Inflammatory macrophage (primary cell): ENCODE measurements around the gene RND1.
"Not testable (repeated sequence)": the region's sequence is repeated elsewhere in the genome, so short reads cannot be mapped to it uniquely, and the experiment has no call there.

ENCODE experiments used
- DNase-seq, 2 donors: peaks; one replicate each; pipeline ENCODE4 v3.0.0-alpha.2; 2020 to 2022
- total RNA-seq, 18 experiments: gene quantifications; one replicate each; lab custom pipeline; 2026; ENCODE audit warnings: mixed read lengths in 6 of 18, inconsistent platforms in 2 of 18; lab: John Stamatoyannopoulos, UW

The RND1 gene
- total RNA-seq: 0 to 2.0 (median 0.26) reads per million in 18 experiments

GRCh38 chr12:48865281-48866051 is at the start of gene RND1:
TSS of gene RND1 (minus strand) at chr12:48865870. CDS start at chr12:48865767, 103 bp downstream.
- peak; percentile 86 to 89 for DNase-seq

- no peak for DNase-seq
These were observed 44.5 kb upstream of the RND1 start for GRCh38 chr12:48910196-48910595.

- not testable (repeated sequence) for DNase-seq
These were observed 44.0 kb upstream of the RND1 start for GRCh38 chr12:48909698-48910097.

GRCh38 chr12:48907245-48907644 is 41.6 kb upstream of the RND1 start:
- no peak for DNase-seq

GRCh38 chr12:48903982-48904411 is 38.3 kb upstream of the RND1 start:
- peak; percentile 72 to 77 for DNase-seq

- DNase-seq: peak in 1 of 2 donors; percentile 19
These were observed 37.8 kb upstream of the RND1 start for GRCh38 chr12:48903363-48903981.

- no peak for DNase-seq
These were observed 35.6 kb upstream of the RND1 start for GRCh38 chr12:48901278-48901677.

- DNase-seq: no peak
These were observed 34.0 kb upstream of the RND1 start for GRCh38 chr12:48899651-48900050.

- DNase-seq: no peak
These were observed 28.6 kb upstream of the RND1 start for GRCh38 chr12:48894271-48894670.

GRCh38 chr12:48890657-48891418 is 25.2 kb upstream of the RND1 start:
- peak; percentile 67 to 73 for DNase-seq

GRCh38 chr12:48889679-48890078 is 24.0 kb upstream of the RND1 start:
- DNase-seq: no peak

- DNase-seq: no peak
These were observed 17.9 kb upstream of the RND1 start for GRCh38 chr12:48883305-48884161.

- DNase-seq: no peak
These were observed 17.3 kb upstream of the RND1 start for GRCh38 chr12:48882972-48883304.

- no peak for DNase-seq
These were observed 16.6 kb upstream of the RND1 start for GRCh38 chr12:48882315-48882687.

GRCh38 chr12:48881686-48882314 is 16.1 kb upstream of the RND1 start:
- no peak for DNase-seq

GRCh38 chr12:48880647-48881046 is 15.0 kb upstream of the RND1 start:
- DNase-seq: no peak

- no peak for DNase-seq
These were observed 12.9 kb upstream of the RND1 start for GRCh38 chr12:48878548-48878947.

GRCh38 chr12:48875944-48876515 is 10.4 kb upstream of the RND1 start:
- DNase-seq: no peak

GRCh38 chr12:48873534-48873933 is 7.9 kb upstream of the RND1 start:
- DNase-seq: not testable (repeated sequence)

GRCh38 chr12:48873096-48873495 is 7.4 kb upstream of the RND1 start:
- DNase-seq: no peak

GRCh38 chr12:48869191-48869590 is 3.5 kb upstream of the RND1 start:
- DNase-seq: no peak

GRCh38 chr12:48868451-48868850 is 2.8 kb upstream of the RND1 start:
- no peak for DNase-seq
